SK-N-SH (cell line): ENCODE data around the gene KCNIP4. TPM values are rescaled to one million over a fixed set of nuclear protein-coding genes. Genes with fewer than 3 reads are reported as not detected.

Experiments used
- CTCF ChIA-PET: fragments of 300-600, 350-600 bp; formaldehyde crosslinking; extraction: SDS; loops from one replicate; lab custom pipeline; 2021; lab: Yijun Ruan, JAX
- POLR2A ChIA-PET: fragments of 350-600 bp; sonication (Branson Sonifier 250); formaldehyde crosslinking; extraction: SDS; loops from one replicate; lab custom pipeline; 2020; ENCODE audit warnings: antibody characterized with exemption, inconsistent platforms; lab: Yijun Ruan, JAX
- DNase-seq: peaks from one replicate; pipeline ENCODE4 v3.0.0; 2012
- H2AFZ ChIP-seq: fragments of 200-600 bp; sonication (generic); 2 replicates; pipeline ENCODE4 v1.8.1; 2016; ENCODE audit warnings: antibody characterized with exemption, mild to moderate bottlenecking, low read depth
- H3F3A ChIP-seq: fragments of 200-600 bp; sonication (generic); replicated peaks from 2 replicates; pipeline ENCODE3; 2016; ENCODE audit warnings: antibody characterized with exemption, mild to moderate bottlenecking; ENCODE audit not compliant: insufficient read depth
- H3K27ac ChIP-seq, 2 experiments: fragments of 200-500 bp in 1 of 2; fragments of 200-600 bp in 1 of 2; sonication (Bioruptor generic) in 1 of 2; sonication (generic), shearing (Covaris generic) in 1 of 2; 2 replicates each; pipeline versions ENCODE4 v1.5.1 to v1.6.1; 2014 to 2016; ENCODE audit warnings: low read depth in 2 of 2, inconsistent platforms in 1 of 2, low read length in 1 of 2, mild to moderate bottlenecking in 1 of 2, mixed read lengths in 1 of 2
- H3K27me3 ChIP-seq: fragments of 200-600 bp; sonication (generic), shearing (Covaris generic); 2 replicates; pipeline ENCODE4 v1.6.1; 2016; ENCODE audit warnings: mixed run types; ENCODE audit not compliant: insufficient read depth
- H3K36me3 ChIP-seq, 2 experiments: fragments of 200-500 bp in 1 of 2; fragments of 200-600 bp in 1 of 2; sonication (Bioruptor generic) in 1 of 2; sonication (generic) in 1 of 2; replicated peaks in 1 of 2; 2 replicates each; pipeline versions ENCODE3 to v1.5.1; 2014 to 2016; ENCODE audit warnings: low read length in 1 of 2, mild to moderate bottlenecking in 1 of 2; ENCODE audit not compliant: insufficient read depth in 2 of 2, control insufficient read depth in 1 of 2
- H3K4me1 ChIP-seq, 2 experiments: fragments of 200-500 bp in 1 of 2; fragments of 200-600 bp in 1 of 2; sonication (Bioruptor generic) in 1 of 2; sonication (generic), shearing (Covaris generic) in 1 of 2; 2 replicates each; pipeline versions ENCODE4 v1.5.1 to v1.6.1; 2014 to 2016; ENCODE audit warnings: low read depth in 1 of 2, low read length in 1 of 2, mixed run types in 1 of 2; ENCODE audit not compliant: insufficient read depth in 2 of 2, control insufficient read depth in 1 of 2
- H3K4me2 ChIP-seq: fragments of 200-600 bp; sonication (generic), shearing (Covaris generic); 2 replicates; pipeline ENCODE4 v1.6.1; 2017; ENCODE audit warnings: mixed run types
- H3K4me3 ChIP-seq, 2 experiments: fragments of 200-500 bp in 1 of 2; fragments of 200-600 bp in 1 of 2; sonication (Bioruptor generic) in 1 of 2; sonication (generic), shearing (Covaris generic) in 1 of 2; 2 replicates each; pipeline versions ENCODE4 v1.5.1 to v1.8.1; 2014 to 2016; ENCODE audit warnings: low read depth in 2 of 2, inconsistent platforms in 1 of 2, low read length in 1 of 2, mild to moderate bottlenecking in 1 of 2, mixed read lengths in 1 of 2, moderate library complexity in 1 of 2
- H3K79me2 ChIP-seq: fragments of 200-600 bp; sonication (generic); 2 replicates; pipeline ENCODE4 v1.8.1; 2017; ENCODE audit warnings: mild to moderate bottlenecking; ENCODE audit not compliant: insufficient read depth
- H3K9ac ChIP-seq: fragments of 200-600 bp; sonication (generic); 2 replicates; pipeline ENCODE4 v1.6.1; 2017; ENCODE audit warnings: mixed run types
- H3K9me2 ChIP-seq: fragments of 200-600 bp; sonication (generic); 2 replicates; pipeline ENCODE4 v1.6.1; 2017; ENCODE audit warnings: mixed run types
- H3K9me3 ChIP-seq: fragments of 200-600 bp; sonication (generic); 2 replicates; pipeline ENCODE4 v1.6.1; 2017; ENCODE audit warnings: mixed run types, mild to moderate bottlenecking, moderate library complexity
- H4K20me1 ChIP-seq: fragments of 200-600 bp; sonication (generic); 2 replicates; pipeline ENCODE4 v1.6.1; 2017; ENCODE audit warnings: mild to moderate bottlenecking, mixed run types; ENCODE audit not compliant: insufficient read depth
- EP300 ChIP-seq, 2 experiments: IDR thresholded peaks; 2 replicates each; pipeline versions ENCODE4 v1.4.0 to v1.6.1; 2012; ENCODE audit warnings: borderline replicate concordance in 1 of 2, low read depth in 1 of 2, low read length in 1 of 2
- FOXJ3 ChIP-seq: sonication (generic); formaldehyde crosslinking; IDR thresholded peaks from 2 replicates; pipeline ENCODE4 v1.5.1; 2020; ENCODE audit warnings: mild to moderate bottlenecking, missing genetic modification reagents
- GATA2 ChIP-seq: sonication (generic); formaldehyde crosslinking; IDR thresholded peaks from 2 replicates; pipeline ENCODE4 v1.5.0; 2020; ENCODE audit warnings: mild to moderate bottlenecking, missing genetic modification reagents
- NRF1 ChIP-seq: IDR thresholded peaks from 2 replicates; pipeline ENCODE4 v1.6.1; 2012; ENCODE audit warnings: low read depth, mild to moderate bottlenecking, low read length
- POLR2AphosphoS5 ChIP-seq: IDR thresholded peaks from 2 replicates; pipeline ENCODE4 v1.6.1; 2012; ENCODE audit warnings: low read depth, low read length
- RAD21 ChIP-seq: IDR thresholded peaks from 2 replicates; pipeline ENCODE4 v1.6.1; 2012; ENCODE audit warnings: mild to moderate bottlenecking, low read length
- RFX5 ChIP-seq: IDR thresholded peaks from 2 replicates; pipeline ENCODE4 v1.6.1; 2012; ENCODE audit warnings: mild to moderate bottlenecking, improper control_type of control experiment, low read length
- RXRA ChIP-seq: IDR thresholded peaks from 2 replicates; pipeline ENCODE4 v1.4.0; 2012; ENCODE audit warnings: low read depth, mild to moderate bottlenecking, borderline replicate concordance
- TAF1 ChIP-seq: IDR thresholded peaks from 2 replicates; pipeline ENCODE4 v1.6.1; 2012; ENCODE audit warnings: low read depth, mild to moderate bottlenecking, low read length, moderate library complexity, borderline replicate concordance
- YY1 ChIP-seq: IDR thresholded peaks from 2 replicates; pipeline ENCODE4 v1.4.0; 2012; ENCODE audit warnings: low read depth, mild to moderate bottlenecking
- WGBS: methylation state at CpG from one replicate; pipeline ENCODE4 v1.1.6; 2017; ENCODE audit warnings: low lambda C conversion rate; 5-methylcytosine and 5-hydroxymethylcytosine counted together
- polyA plus RNA-seq, 3 experiments: library from polyadenylated mRNA; depleted of rRNA; stranded (reverse); fragments of >200 nt; gene quantifications; 2 replicates each; pipeline ENCODE4 v1.2.3, GENCODE V29; 2012
- TF ChIP-seq, protein P1 (sequence below): IDR thresholded peaks from 2 replicates; pipeline ENCODE4 v1.6.1; 2012; ENCODE audit warnings: mild to moderate bottlenecking, low read depth, low read length, moderate library complexity
- TF ChIP-seq, protein P2 (sequence below): fragments of 150-350 bp; IDR thresholded peaks from 2 replicates; pipeline ENCODE4 v1.6.1; 2017; ENCODE audit warnings: antibody characterized with exemption, low read length, low read depth, borderline replicate concordance
- TF ChIP-seq, protein P3 (sequence below): fragments of 150-350 bp; IDR thresholded peaks from 2 replicates; pipeline ENCODE4 v1.6.1; 2016; ENCODE audit warnings: mild to moderate bottlenecking, low read depth, low read length

KCNIP4 gene
- polyA plus RNA-seq, 1 of the 3 experiments (the other 2 are of a cell fraction): 0.18 TPM

DNA sequence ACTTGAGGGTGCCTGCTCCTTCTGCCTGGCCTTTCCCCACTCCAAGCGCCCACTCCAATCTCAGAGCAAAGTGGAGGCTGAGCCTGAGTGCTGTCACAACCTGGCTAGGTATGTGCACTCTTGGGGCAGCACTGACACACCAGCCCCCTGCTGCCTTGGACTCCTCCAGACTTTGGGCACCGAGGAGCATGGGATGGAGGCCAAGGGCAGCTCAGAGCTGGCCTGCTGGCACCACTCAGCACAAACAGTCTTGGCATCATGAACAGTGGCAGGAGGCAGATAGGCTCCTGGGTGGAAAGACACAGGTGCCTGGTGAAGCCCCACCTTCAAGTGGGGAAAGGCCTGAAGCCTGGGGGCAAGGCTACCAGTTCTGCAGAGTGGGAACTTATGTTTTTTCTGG, 91.8 kb downstream of the KCNIP4 start:
- Histone ChIP-seq H3K4me2 (no peak overlapping the region), H3K27ac (no peak overlapping the region), H3K27me3 (no peaks in the 10 kb centered on the region), H3K9me2 (no peaks in the 10 kb centered on the region; the same call in 1 of the 2 replicates), H2AFZ (no peak overlapping the region), H3K9me3 (no peaks in the 10 kb centered on the region), H3K4me3 (no peak overlapping the region), H3K4me1 (no peaks in the 10 kb centered on the region), H3F3A (no peaks in the 10 kb centered on the region), H3K36me3 (no peaks in the 10 kb centered on the region), H4K20me1 (no peaks in the 10 kb centered on the region), H3K9ac (no peak overlapping the region), H3K79me2 (no peaks in the 10 kb centered on the region)
- no peak for DNase-seq
- ChIA-PET POLR2A (no interaction called here), CTCF (interaction anchor here (1.6 kb wide), 1 partner anchor 67 kb away, joined by 7 read pairs; no protein-coding TSS in a partner anchor)
- WGBS: 6% methylated on average over 2 of the region's 2 CpGs
- TF ChIP-seq FOXJ3 (CRISPR knock-in tag) (no peak), POLR2AphosphoS5 (no peak), YY1 (no peak), RXRA (no peak), EP300 (IDR thresholded peaks at IDR 0.05; ENCODE audit: borderline replicate concordance in 1 of 2, low read depth in 1 of 2, low read length in 1 of 2) (no peak), RAD21 (no peak), TAF1 (no peak), NRF1 (no peak), GATA2 (CRISPR knock-in tag) (no peak), RFX5 (no peak)
- TF ChIP-seq, protein P1, sequence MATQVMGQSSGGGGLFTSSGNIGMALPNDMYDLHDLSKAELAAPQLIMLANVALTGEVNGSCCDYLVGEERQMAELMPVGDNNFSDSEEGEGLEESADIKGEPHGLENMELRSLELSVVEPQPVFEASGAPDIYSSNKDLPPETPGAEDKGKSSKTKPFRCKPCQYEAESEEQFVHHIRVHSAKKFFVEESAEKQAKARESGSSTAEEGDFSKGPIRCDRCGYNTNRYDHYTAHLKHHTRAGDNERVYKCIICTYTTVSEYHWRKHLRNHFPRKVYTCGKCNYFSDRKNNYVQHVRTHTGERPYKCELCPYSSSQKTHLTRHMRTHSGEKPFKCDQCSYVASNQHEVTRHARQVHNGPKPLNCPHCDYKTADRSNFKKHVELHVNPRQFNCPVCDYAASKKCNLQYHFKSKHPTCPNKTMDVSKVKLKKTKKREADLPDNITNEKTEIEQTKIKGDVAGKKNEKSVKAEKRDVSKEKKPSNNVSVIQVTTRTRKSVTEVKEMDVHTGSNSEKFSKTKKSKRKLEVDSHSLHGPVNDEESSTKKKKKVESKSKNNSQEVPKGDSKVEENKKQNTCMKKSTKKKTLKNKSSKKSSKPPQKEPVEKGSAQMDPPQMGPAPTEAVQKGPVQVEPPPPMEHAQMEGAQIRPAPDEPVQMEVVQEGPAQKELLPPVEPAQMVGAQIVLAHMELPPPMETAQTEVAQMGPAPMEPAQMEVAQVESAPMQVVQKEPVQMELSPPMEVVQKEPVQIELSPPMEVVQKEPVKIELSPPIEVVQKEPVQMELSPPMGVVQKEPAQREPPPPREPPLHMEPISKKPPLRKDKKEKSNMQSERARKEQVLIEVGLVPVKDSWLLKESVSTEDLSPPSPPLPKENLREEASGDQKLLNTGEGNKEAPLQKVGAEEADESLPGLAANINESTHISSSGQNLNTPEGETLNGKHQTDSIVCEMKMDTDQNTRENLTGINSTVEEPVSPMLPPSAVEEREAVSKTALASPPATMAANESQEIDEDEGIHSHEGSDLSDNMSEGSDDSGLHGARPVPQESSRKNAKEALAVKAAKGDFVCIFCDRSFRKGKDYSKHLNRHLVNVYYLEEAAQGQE: no peak
- TF ChIP-seq, protein P2, sequence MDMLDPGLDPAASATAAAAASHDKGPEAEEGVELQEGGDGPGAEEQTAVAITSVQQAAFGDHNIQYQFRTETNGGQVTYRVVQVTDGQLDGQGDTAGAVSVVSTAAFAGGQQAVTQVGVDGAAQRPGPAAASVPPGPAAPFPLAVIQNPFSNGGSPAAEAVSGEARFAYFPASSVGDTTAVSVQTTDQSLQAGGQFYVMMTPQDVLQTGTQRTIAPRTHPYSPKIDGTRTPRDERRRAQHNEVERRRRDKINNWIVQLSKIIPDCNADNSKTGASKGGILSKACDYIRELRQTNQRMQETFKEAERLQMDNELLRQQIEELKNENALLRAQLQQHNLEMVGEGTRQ: no peak
- TF ChIP-seq, protein P3, sequence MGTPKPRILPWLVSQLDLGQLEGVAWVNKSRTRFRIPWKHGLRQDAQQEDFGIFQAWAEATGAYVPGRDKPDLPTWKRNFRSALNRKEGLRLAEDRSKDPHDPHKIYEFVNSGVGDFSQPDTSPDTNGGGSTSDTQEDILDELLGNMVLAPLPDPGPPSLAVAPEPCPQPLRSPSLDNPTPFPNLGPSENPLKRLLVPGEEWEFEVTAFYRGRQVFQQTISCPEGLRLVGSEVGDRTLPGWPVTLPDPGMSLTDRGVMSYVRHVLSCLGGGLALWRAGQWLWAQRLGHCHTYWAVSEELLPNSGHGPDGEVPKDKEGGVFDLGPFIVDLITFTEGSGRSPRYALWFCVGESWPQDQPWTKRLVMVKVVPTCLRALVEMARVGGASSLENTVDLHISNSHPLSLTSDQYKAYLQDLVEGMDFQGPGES: no peak
